GM21786 (cell line): ENCODE measurements around the gene FAF1.
A peak's percentile ranks its signal among the peaks of the same experiment; 100 is the strongest.
"Not testable (repeated sequence)": the region's sequence is repeated elsewhere in the genome, so short reads cannot be mapped to it uniquely, and the experiment has no call there.

ENCODE experiments used
- ATAC-seq: cut with Tn5 transposase; IDR thresholded peaks from one replicate; pipeline ENCODE4 v1.9.1; 2021; ENCODE audit not compliant: unreplicated experiment

FAF1 gene

DNA sequence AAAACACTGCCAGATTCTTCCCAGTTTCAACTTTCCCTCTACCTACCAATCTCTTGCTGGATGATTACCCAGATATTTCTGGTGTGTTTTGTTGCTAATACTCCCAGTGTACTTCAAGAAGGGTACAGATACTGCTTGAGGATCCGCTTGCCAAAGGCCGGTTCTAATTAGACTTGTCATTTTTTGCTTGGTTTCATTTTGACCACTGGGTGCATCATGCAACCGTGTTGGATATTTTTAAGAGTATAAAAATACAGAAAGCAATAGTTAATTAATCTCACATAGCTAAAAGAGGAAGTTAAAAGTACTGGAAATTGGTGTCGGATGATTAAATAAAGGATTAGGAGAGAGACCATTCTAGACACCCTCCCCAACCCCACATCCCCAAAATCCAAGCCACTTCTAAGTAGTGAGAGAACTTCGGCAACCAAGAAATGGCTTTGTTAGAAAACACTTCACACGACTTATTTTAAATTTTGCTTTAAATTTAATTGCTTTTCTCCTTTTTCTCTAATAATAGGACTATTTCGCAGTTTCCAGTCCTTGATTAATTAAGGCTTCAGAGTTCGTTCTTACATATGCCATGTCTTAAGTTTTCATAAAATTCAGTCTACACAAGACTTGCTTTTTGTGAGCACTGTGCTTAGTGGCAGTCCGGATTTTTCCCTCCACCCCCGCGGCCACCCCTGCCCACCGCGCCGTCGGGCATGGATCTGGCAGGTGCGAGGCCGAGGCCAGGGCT is 7.5 kb upstream of the FAF1 start:
- no peak for ATAC-seq

DNA sequence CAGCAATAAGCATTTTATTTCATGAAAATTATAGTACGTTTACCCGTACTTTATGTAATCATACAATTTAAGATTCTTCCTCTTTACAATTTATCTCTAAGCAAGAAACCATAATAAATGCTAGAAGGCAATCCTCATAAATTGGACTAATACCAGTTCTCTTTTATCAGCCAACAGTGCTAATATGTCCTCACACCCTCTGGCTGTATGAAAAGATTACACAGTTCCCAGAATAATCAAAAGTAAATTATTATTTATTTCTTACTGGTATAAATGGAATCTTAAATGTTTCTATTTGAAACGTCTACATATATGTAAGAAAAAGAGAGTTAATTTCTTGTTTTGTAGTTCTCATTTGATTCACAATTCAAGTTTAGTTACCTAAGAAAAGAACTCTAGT is 6.9 kb upstream of the FAF1 start:
- no peak for ATAC-seq

DNA sequence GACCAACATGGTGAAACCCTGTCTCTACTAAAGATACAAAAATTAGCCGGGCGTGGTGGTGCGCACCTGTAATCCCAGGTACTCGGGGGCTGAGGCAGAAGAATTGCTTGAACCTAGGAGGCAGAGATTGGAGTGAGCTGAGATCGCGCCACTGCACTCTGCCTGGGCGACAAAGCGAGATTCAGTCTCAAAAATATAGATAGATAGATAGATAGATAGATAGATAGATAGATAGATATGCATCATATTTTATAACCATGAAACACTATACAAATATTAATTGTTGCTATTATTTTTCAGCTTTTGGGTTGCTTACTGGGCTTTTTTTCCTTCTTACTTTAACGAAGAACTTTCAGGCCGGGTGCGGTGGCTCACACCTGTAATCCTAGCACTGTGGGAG is 4.8 kb upstream of the FAF1 start:
- no peak for ATAC-seq

DNA sequence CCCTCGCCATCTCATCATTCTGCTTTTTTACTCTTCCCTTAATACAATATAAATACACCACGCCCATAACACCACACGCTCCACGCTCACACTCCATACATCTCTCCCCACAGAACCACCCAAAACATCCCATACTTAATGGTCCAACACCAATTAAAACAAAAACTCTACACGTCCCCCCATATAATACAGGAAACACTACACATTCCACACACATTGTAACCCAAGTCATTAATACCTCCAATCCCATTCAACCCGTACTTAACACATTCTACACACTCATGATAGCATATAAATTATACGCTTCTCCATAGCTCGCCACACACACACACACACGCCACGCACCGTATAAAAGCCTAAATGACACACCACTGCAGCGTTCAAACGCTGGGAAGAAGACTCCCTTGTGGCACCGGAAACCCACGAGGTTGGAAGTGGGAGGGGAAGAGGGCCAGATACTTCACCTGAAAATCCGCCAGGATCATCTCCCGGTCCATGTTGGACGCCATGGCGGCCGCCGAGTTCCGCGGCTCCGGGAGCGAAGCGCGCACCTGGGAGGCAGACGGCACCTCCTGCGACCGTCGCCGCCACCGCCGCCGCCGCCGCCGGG is 659 bp downstream of the FAF1 start:
- no peak for ATAC-seq

DNA sequence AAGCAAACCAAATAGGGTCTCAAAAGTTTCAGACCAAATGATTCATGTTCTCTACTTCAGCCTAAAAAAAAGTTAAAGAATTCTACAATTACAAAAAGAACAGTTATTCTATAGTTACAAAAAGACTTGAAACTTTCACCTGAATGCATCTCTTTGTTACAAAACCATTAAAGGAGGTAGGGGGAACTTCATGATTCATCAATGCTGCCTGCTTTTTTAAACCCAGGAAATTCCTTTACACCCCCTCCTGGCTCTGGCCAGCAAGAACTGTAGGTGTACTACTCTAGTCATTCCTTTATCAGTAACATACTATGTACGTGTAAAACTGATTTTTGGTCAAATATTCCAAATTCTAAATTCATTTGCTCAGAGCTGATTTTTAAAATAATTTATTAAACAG is 5.0 kb downstream of the FAF1 start:
- ATAC-seq = no peak

DNA sequence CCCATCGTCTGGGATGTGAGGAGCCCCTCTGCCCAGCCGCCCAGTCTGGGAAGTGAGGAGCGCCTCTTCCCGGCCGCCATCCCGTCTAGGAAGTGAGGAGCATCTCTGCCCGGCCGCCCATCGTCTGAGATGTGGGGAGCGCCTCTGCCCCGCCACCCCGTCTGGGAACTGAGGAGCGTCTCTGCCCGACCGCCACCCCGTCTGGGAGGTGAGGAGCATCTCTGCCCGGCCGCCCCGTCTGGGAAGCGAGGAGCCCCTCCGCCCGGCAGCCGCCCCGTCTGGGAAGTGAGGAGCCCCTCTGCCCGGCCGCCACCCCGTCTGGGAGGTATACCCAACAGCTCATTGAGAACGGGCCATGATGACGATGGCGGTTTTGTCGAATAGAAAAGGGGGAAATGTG is 7.5 kb downstream of the FAF1 start:
- not testable (repeated sequence) for ATAC-seq

DNA sequence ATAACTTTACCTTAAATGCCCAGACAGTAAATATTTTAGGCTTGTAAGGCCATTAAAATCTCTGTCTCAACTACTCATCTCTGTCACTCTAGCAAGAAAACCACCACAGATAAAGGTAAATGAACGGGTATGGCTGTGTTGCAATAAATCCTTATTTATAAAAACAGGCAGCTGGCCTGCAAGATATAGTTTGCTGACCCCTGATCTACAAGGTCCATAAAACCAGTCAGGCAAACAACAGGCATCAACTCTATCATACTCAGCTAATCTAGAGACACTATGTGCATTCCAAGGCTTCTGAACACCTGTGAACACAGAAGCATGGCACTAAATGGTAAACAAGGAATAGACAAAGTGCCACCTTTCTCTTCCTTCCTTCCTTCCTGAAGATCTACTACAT is 9.7 kb downstream of the FAF1 start:
- ATAC-seq = no peak

DNA sequence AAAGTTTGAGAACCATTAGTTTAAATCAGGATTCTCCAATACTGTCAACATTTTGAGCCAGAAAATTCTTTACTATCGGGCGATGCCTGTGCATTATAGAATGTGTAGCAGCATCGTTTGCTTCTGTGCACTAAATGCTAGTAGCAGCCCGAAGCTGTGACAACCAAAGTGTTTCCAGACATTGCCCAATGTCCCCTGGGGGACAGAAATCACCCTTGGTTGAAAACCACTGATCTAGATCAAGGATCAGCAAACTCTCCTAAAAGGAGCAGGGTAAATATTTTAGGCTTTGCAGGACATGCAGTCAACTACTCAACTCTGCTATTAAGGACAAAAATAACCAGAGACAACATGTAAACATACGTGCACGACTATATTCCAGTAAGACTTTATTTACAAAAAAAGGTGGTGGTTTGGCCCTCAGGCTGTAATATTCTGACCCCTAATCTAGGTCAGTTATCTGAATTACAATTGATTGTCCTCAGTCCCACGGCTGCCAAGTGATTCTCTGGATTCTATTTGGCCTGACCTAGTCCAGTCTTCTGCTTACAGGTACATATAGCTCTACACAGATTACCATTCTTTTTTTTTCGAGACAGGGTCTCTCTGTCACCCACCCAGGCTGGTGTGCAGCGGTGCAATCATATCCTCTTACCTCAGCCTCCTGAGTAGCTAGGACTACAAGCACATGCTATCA is 10.6 kb downstream of the FAF1 start:
- no peak for ATAC-seq

DNA sequence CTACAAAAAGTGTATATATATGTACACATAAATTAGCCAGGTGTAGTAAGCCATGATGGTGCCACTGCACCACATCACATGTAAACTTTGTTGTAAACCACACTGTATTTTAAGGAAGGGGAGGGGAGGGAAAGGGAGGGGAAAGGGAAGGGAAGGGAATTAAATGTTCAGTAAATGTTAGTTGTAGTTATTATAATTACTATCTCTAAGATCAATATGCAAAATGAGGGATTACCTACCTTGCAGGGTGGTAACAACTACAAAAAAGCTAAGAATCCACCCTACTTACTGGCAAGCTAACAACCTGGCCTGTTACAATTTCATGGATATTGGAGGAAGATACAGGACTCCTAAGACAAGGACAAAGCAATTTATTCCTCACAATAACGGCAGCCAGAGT is 17.7 kb downstream of the FAF1 start:
- no peak for ATAC-seq

DNA sequence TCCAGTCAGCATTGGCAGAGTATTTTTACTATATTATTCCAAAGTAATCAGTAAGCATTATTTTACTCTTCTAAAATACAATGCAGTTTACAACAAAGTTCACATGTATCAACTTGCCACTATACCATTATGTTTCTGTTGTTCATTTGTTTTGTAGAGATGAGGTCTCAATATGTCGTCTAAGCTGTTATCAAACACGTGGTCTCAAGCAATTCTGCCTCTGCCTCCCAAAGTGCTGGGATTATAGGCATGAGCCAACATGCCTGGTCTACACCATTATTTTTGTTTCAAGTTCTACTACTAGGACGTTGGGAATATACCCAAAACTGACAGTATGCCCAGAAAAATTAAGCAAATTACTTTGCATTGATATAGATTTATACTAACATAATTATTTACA is 19.8 kb downstream of the FAF1 start:
- no peak for ATAC-seq

DNA sequence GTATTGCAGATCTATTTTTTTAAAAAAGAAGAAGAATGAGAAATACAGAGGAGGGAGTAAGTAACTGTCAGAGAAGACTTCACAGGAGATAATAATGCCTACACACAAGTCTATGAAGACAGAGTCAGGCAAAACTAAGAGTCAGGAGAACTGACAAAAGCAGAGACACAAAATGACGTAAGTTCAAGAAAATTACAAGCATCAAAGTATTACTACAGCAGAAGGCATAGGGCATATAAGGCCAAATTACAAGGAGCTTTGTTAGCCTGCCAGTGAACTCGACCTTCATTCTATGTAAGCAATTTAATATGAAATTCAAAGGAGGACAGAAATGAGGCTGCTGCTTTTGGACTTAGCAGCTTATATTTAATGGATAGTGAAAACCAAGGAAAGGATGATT is 23.7 kb downstream of the FAF1 start:
- no peak for ATAC-seq

DNA sequence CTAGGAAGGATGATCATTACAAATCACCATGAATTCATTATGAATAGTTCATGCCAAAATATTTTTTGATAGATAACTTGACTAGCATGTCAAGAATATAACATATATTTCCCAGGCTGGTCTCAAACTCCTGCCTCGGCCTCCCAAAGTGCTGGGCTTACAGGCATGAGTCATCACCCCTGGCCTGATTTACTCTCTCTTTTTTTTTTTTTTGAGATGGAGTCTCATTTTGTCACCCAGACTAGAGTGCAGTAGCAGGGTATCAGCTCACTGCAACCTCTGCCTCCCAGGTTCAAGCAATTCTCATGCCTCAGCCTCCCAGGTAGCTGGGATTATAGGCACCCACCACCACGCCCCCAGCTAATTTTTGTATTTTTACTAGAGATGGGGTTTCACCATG is 24.8 kb downstream of the FAF1 start:
- ATAC-seq = not testable (repeated sequence)

DNA sequence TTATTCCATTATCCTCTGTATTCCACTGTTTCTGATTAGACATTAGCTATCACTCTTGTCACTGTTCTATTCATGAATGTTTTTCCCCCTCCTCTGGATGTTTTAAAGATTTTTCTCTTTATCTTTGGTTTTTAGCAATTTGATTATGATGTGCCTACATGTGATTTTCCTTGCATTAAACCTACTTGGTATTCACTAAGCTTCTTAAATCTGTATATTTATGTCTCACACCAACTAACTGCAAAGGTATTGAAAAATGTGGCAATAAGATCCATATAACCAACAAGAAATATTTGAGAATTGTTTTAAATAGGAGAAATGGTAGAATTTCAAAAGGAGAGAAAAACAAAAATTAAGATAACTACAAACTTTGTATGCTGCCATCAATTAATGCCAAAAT is 25.2 kb downstream of the FAF1 start:
- ATAC-seq = no peak

DNA sequence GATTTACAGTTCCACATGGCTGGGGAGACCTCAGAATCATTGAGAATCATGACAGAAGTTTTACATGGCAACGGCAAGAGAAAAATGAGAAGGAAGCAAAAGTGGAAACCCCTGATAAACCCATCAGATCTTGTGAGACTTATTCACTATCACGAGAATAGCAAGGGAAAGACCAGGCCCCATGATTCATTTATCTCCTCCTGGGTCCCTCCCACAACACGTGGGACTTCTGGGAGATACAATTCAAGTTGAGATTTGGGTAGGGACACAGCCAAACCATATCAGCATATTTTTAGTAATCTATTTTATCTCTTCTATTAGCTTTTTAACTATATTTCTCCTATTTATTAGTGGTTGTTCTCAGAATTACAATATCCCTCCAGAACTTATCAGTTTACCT is 26.3 kb downstream of the FAF1 start:
- ATAC-seq = not testable (repeated sequence)

DNA sequence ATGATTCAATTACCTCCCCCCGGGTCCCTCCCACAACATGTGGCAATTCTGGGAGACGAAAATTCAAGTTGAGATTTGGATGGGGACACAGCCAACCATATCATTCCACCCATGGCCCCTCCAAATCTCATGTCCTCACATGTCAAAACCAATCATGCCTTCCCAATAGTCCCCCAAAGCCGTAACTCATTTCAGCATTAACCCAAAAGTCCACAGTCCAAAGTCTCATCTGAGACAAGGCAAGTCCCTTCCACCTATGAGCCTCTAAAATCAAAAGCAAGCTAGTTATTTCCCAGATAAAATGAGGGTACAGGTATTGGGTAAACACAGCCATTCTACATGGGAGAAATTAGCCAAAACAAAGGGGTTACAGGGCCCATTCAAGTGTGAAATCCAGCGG is 28.0 kb downstream of the FAF1 start:
- ATAC-seq = not testable (repeated sequence)

DNA sequence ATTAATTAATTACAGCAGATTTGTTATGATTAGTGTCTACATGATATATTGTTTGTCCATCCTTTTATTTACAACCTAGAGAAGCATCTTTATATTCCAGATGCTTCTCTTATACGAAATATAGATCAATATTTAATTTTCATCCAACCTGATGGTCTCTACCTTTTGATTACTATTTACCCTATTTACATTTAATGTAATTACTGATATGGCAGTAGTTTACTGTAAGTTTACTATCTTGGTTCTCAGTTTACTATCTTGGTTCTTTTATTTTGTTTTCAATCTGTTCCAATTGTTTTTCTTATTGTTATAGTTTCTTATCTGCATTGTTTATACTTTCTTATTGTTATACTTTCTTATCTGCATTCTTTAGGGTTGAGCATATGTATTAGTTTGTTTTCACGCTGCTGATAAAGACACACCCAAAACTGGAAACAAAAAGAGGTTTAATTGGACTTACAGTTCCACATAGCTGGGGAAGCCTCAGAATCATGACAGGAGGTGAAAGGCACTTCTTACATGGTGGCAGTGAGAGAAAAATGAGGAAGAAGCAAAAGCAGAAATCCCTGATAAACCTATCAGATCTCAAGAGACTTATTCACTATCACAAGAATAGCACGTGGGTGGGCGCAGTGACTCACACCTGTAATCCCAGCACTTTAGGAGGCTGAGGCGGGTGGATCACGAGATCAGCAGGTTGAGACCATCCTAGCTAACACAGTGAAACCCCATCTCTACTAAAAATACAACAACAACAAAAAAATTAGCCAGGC is 28.9 kb downstream of the FAF1 start:
- no peak for ATAC-seq

DNA sequence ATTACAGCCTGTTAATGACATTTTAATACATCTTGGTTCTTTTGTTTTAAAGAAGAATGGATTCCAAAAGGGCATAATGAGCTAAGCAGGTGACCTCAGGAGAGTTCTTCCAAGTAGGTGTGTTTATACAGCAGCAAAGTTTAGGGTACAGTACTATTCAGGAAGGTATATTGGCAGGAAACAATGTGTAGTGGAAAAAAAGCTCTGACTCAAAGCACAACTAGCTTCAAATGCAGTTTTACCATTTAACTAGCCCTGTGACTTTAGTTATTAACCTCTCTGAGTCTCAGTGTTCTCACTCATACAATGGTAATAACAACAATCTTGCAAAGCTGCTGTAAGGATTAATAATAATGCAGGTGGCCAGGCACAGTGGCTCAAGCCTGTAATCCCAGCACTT is 29.9 kb downstream of the FAF1 start:
- ATAC-seq = peak; percentile 82

DNA sequence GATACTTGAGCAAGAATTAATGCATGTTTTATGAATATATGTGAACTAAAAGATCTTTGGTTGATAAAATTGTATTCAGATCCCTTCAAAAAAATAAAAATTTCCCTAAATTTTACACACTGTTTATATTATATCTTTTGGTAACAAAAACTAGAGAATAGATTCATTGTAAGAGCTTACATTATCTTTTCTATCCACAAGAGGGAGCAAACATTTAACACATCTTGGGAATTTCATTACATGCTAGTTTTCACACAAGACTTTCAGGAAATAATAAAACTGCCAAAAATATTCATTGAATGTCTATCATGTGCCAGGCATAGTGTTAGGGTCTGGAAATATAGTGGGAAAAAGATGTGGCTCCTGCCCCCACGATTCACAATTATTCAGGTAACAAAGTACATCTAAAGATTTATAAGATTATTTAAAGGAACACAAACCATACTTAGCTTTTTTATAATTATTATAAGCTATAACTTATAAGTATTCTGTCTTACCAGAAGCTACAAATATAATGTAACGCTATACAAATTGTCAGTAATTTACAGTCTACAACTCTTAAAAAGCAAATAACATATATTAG is 30.6 kb downstream of the FAF1 start:
- no peak for ATAC-seq

DNA sequence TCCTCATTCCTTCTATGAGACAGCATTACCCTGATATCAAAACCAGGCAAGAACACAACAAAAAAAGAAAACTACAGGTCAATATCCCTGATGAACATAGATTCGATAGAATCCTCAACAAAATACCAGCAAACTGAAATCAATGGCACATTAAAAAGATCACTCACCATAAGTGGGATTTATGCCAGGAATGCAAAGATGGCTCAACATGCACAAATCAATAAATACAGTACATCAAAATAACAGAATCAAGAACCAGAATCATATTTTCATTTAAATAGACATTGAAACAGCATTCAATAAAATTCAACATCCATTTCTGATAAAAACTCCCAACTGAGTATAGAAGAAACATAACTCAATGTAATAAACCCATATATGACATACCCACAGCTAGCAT is 36.5 kb downstream of the FAF1 start:
- no peak for ATAC-seq

DNA sequence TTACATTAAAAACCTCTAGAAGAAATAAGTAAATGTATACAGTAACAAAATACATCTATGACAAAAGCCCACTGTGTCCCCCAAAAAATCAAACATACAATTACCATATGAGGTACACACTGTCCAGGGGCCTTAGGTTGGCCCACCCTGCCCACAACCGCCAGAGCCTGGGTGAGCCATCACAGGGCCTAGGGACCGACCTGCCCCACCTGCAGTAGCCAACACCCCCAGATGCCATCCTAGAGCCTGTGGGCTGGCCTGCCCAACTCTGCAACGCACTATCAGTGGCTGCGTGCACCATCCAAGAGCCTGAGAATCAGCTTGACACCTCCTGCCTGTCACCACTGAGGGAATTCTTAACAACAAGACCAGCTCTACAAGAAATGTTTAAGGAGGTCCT is 39.0 kb downstream of the FAF1 start:
- no peak for ATAC-seq

DNA sequence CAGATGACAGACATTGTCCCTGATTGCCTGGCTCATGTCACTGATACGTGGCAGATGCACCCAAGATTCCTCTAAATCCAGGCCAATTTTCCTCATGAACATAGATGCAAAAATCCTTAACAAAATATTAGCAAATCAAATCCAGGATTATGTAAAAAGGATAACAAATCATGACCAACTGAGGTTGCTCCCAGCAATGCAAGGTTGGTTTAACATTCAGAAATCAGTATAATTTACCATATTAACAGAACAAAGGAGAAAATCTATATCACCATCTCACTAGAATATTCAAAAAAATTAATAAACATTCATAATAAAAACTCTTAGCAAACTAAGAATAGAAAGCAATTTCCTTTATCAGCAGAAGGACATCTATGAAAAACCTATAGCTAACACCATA is 39.7 kb downstream of the FAF1 start:
- ATAC-seq = no peak
